Ovary (tissue), 9 donors: Measurements from ENCODE around the gene DNM1L. TPM values are rescaled to one million over a fixed set of nuclear protein-coding genes. Genes with fewer than 3 reads are reported as not detected.
"Not testable (repeated sequence)": the region's sequence is repeated elsewhere in the genome, so short reads cannot be mapped to it uniquely, and the experiment has no call there.

ENCODE experiments used
- DNase-seq, 5 donors: peaks; one replicate each; pipeline ENCODE4 v3.0.0-alpha.2; 2019 to 2020
- H3K27ac ChIP-seq, 2 donors: fragments of 200-600 bp; one replicate each; pipeline versions ENCODE4 v1.5.1 to v1.8.0; 2019 to 2022
- H3K27me3 ChIP-seq: fragments of 200-600 bp; one replicate; pipeline ENCODE4 v1.8.0; 2022
- H3K36me3 ChIP-seq: fragments of 200-600 bp; sonication (generic); one replicate; pipeline ENCODE4 v1.5.1; 2019
- H3K4me1 ChIP-seq: one replicate; pipeline ENCODE4 v1.8.1; 2013; ENCODE audit warnings: mild to moderate bottlenecking, moderate library complexity; ENCODE audit not compliant: insufficient read depth
- H3K4me3 ChIP-seq: fragments of 200-600 bp; sonication (generic); one replicate; pipeline ENCODE4 v1.5.1; 2017
- H3K9me3 ChIP-seq, 2 donors: fragments of 200-600 bp in 1 of 2; sonication (generic) in 1 of 2; one replicate each; pipeline versions ENCODE4 v1.5.1 to v1.8.1; 2013 to 2019; ENCODE audit warnings: mild to moderate bottlenecking in 1 of 2, moderate library complexity in 1 of 2
- CTCF ChIP-seq, 3 donors: fragments of 450-650 bp in 2 of 3; fragments of 200-600 bp in 1 of 3; IDR thresholded peaks; one replicate each; pipeline versions ENCODE4 v1.5.1 to v1.8.0; 2016 to 2022; ENCODE audit warnings: antibody characterized with exemption in 3 of 3, mild to moderate bottlenecking in 1 of 3
- EP300 ChIP-seq: sonication (generic); formaldehyde crosslinking; IDR thresholded peaks from one replicate; pipeline ENCODE4 v1.6.1; 2017; ENCODE audit warnings: antibody characterized with exemption
- POLR2A ChIP-seq: fragments of 450-650 bp; IDR thresholded peaks from one replicate; pipeline ENCODE4 v1.6.1; 2017; ENCODE audit warnings: antibody characterized with exemption, mild to moderate bottlenecking, moderate library complexity
- WGBS, 3 donors: extraction: QIAGEN DNeasy Blood & Tissue Kit in 1 of 3; methylation state at CpG; one replicate each; pipeline versions ENCODE4 v1.1.5 to v1.1.7; 2013 to 2017; 5-methylcytosine and 5-hydroxymethylcytosine counted together
- intact Hi-C, 4 donors: fragments of 100-400 bp; cut with DNase I; formaldehyde crosslinking; loops; one replicate each; pipeline versions ENCODE4 v1.11.0 to v1.15.1; 2022 to 2023
- polyA plus RNA-seq, 2 donors: library from polyadenylated mRNA; stranded (reverse); fragments of 200-250 nt in 1 of 2; fragments of 350-450 nt in 1 of 2; fragmentation: Illumina TruSeq in 1 of 2; extraction: RNeasy Lipid Tissue Mini Kit (QIAGEN cat#74804) in 1 of 2; gene quantifications; one replicate each; pipeline ENCODE4 v1.2.3, GENCODE V29; 2013 to 2014
- total RNA-seq, 7 donors: library from RNA; depleted of rRNA in 2 of 7; stranded (reverse); fragments of >200 nt in 2 of 7; fragmentation: NEBNext Ultra II Directional in 3 of 7; extraction: Animal tissue kit (Norgen Biotek cat#: 25700) in 3 of 7; gene quantifications; one replicate each; pipeline versions ENCODE4 v1.1.0 to v1.2.4, GENCODE V29; 2016 to 2023
- donor health status: DM: no; HTN: no; CAD: no; lungs with moderate emphysema.
- donor health status: DM: no; HTN: no; CAD: no.
- donor health status: Bipolar disorder and iron deficiency.
- donor health status: DM: yes; HTN: yes; CAD: no.
- donor health status: DM: no; HTN: no; CAD: no.
- donor health status: DM: yes; HTN: yes; CAD: no.

DNM1L gene
- total and polyA plus RNA-seq, 9 donors, result 19.4 to 77.5 (median 47.8) TPM

GRCh38 chr12:32695787-32696186, 16.7 kb downstream of the DNM1L start:
- 97% methylated on average over 3 of the region's 3 CpGs for WGBS, 3 donors
- H3K4me1 ChIP-seq, result no peaks in the 10 kb centered on the region

GRCh38 chr12:32697445-32697844, 18.3 kb downstream of the DNM1L start:
- no peak overlapping the region for H3K27ac ChIP-seq
- DNase-seq, result no peak
- no peak for TF ChIP-seq POLR2A
- no peak for TF ChIP-seq CTCF (IDR thresholded peaks at IDR 0.05)
- TF ChIP-seq EP300, result no peak
- WGBS, 3 donors, result 68 to 90% (median 79%) methylated on average over 1 of the region's 1 CpG
- H3K36me3 ChIP-seq, result no peaks in the 10 kb centered on the region
- no peak overlapping the region for H3K4me3 ChIP-seq
- intact Hi-C loops, result no loop called here
- no peaks in the 10 kb centered on the region for H3K9me3 ChIP-seq
- no peaks in the 10 kb centered on the region for H3K4me1 ChIP-seq
- no peaks in the 10 kb centered on the region for H3K27me3 ChIP-seq

More at GRCh38 chr12:32695787-32696186, 16.7 kb downstream of the DNM1L start:
- intact Hi-C loops, result no loop called here
- Histone ChIP-seq H3K27me3 (no peaks in the 10 kb centered on the region), H3K27ac (no peak overlapping the region), H3K36me3 (no peaks in the 10 kb centered on the region), H3K4me3 (no peak overlapping the region), H3K9me3 (no peaks in the 10 kb centered on the region)
- DNase-seq, result no peak
- TF ChIP-seq POLR2A (no peak), CTCF (IDR thresholded peaks at IDR 0.05) (no peak), EP300 (no peak)

GRCh38 chr12:32698285-32698684, 19.2 kb downstream of the DNM1L start:
- DNase-seq, result no peak
- intact Hi-C loops, result no loop called here
- no peak overlapping the region for H3K27ac ChIP-seq
- H3K27me3 ChIP-seq, result no peaks in the 10 kb centered on the region
- 65 to 85% (median 79%) methylated on average over 2 of the region's 2 CpGs for WGBS, 3 donors
- no peaks in the 10 kb centered on the region for H3K9me3 ChIP-seq
- TF ChIP-seq CTCF (IDR thresholded peaks at IDR 0.05), result no peak
- no peak for TF ChIP-seq POLR2A
- TF ChIP-seq EP300, result no peak
- H3K36me3 ChIP-seq, result no peaks in the 10 kb centered on the region
- H3K4me1 ChIP-seq, result no peaks in the 10 kb centered on the region
- H3K4me3 ChIP-seq, result no peak overlapping the region

GRCh38 chr12:32699437-32699836, 20.3 kb downstream of the DNM1L start:
- H3K4me1 ChIP-seq, H3K36me3 ChIP-seq, intact Hi-C loops, H3K27ac ChIP-seq, H3K9me3 ChIP-seq, H3K27me3 ChIP-seq, H3K4me3 ChIP-seq, DNase-seq: not testable (repeated sequence)
- WGBS, 3 donors, result 90 to 94% (median 90%) methylated on average over 8 of the region's 8 CpGs

GRCh38 chr12:32702473-32702872, 23.4 kb downstream of the DNM1L start:
- H3K9me3 ChIP-seq, result no peaks in the 10 kb centered on the region
- H3K36me3 ChIP-seq, result no peaks in the 10 kb centered on the region
- no peaks in the 10 kb centered on the region for H3K4me1 ChIP-seq
- no peak for DNase-seq
- intact Hi-C loops, result no loop called here
- H3K27ac ChIP-seq, result no peak overlapping the region
- H3K4me3 ChIP-seq, result no peak overlapping the region
- H3K27me3 ChIP-seq, result no peaks in the 10 kb centered on the region
- TF ChIP-seq CTCF (IDR thresholded peaks at IDR 0.05) (no peak), POLR2A (no peak), EP300 (no peak)
